ENCODE data around the gene CADPS2. TPM values are rescaled to one million over a fixed set of nuclear protein-coding genes. Genes with fewer than 3 reads are reported as not detected.
A peak's percentile ranks its signal among the peaks of the same experiment; 100 is the strongest.

Gene CADPS2
- polyA plus RNA-seq, 3 donors, result not detected

DNA sequence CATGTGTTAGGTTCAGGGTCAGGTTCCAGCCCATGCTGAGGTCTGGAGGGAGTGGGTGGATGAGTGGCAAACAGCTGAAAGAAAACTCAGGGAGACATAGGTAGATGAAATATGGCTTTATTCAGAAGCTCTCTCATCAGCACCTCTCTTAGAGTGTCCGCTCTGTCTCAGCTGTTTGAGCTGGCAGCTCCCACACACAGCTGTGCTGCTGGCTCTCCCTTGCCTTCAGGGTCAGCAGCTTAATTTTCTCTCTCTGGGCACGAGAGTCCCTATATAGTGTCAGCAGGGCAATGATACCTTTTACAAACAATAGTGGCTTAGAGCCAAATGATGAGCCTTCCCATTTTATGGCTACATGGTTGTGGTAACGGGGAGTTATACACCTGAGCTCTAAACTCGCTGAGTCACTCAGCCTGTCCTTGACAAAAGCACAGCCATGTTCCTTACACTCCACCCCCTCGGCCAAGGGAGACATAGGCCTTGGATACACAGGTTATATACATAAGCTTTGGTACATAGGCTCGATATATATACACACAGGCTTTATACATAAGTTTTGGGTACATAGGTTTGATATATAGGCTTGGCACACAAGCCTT lies 197.8 kb downstream of the CADPS2 start:
- Histone ChIP-seq H3K4me2 (replicated peaks; ENCODE audit: extremely low read depth, low read length, poor library complexity, severe bottlenecking) (no peak overlapping the region), H3K79me2 (ENCODE audit: insufficient read depth, low read length) (no peaks in the 10 kb centered on the region), H3K4me3 (replicated peaks in 1 of 3; ENCODE audit: low read depth in 2 of 3, low read length in 3 of 3) (no peak overlapping the region), H2AFZ (ENCODE audit: insufficient read depth, low read depth, low read length, poor library complexity, severe bottlenecking) (no peak overlapping the region), H3K9ac (ENCODE audit: insufficient read depth, low read length, poor library complexity, severe bottlenecking) (no peak overlapping the region), H3K27me3 (ENCODE audit: control insufficient read depth in 2 of 2, insufficient read depth in 2 of 2, low read length in 2 of 2) (no peaks in the 10 kb centered on the region), H4K20me1 (ENCODE audit: insufficient read depth, low read length) (no peaks in the 10 kb centered on the region), H3K9me3 (replicated peaks in 1 of 2; ENCODE audit: control insufficient read depth in 1 of 2, insufficient read depth in 1 of 2, low read length in 2 of 2) (peaks cover 8 to 34% of the 10 kb centered on the region in 2 donors), H3K36me3 (replicated peaks in 1 of 2; ENCODE audit: control insufficient read depth in 1 of 2, insufficient read depth in 2 of 2, low read length in 2 of 2) (no peaks in the 10 kb centered on the region), H3K27ac (ENCODE audit: low read depth in 1 of 2, low read length in 2 of 2) (no peak overlapping the region), H3K4me1 (ENCODE audit: control insufficient read depth in 1 of 2, insufficient read depth in 2 of 2, low read length in 2 of 2) (no peaks in the 10 kb centered on the region)
- intact Hi-C loops (cut with micrococcal nuclease), result no loop called here
- H3K36me3 Mint-ChIP-seq, result no peaks in the 10 kb centered on the region
- H3K9me3 Mint-ChIP-seq, result peaks cover 0 to 13% (median 4%) of the 10 kb centered on the region in 7 donors
- no peak overlapping the region for H3K4me3 Mint-ChIP-seq
- WGBS (ENCODE audit: insufficient coverage), result 100% methylated on average over 1 of the region's 6 CpGs
- H3K4me1 Mint-ChIP-seq, result no peaks in the 10 kb centered on the region
- no peak for TF ChIP-seq CTCF (IDR thresholded peaks at IDR 0.05)
- peak overlapping the region in 1 of 7 donors; percentile 61 for H3K27ac Mint-ChIP-seq
- H3K27me3 Mint-ChIP-seq (ENCODE audit: low read depth in 3 of 3), result no peaks in the 10 kb centered on the region
- no peak for DNase-seq

DNA sequence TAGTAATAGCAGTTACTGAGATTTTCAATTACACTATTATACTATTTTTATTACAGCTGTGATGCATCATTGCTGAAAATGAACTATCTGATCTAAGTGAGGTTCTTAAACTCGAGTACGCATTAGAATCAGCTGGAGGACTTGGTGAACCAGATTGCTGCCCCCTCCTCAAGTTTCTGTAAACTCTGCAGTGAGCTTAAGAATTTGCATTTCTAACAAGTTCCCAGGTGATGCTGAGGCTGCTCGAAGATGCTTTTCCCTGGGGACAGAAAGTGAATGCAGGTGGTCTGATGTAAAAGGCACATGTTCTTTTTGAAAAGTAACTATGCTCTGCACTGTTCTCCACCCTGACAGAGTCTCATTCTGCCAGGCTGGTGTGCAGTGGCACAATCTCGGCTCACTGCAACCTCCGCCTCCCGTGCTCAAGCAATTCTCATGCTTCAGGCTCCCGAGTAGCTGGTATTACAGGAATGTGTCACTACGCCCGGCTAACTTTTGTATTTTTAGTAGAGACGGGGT lies 199.8 kb downstream of the CADPS2 start:
- TF ChIP-seq CTCF (IDR thresholded peaks at IDR 0.05), result no peak
- Histone ChIP-seq H3K4me1 (ENCODE audit: control insufficient read depth in 1 of 2, insufficient read depth in 2 of 2, low read length in 2 of 2) (no peaks in the 10 kb centered on the region), H4K20me1 (ENCODE audit: insufficient read depth, low read length) (no peaks in the 10 kb centered on the region), H3K27ac (ENCODE audit: low read depth in 1 of 2, low read length in 2 of 2) (no peak overlapping the region), H3K9ac (ENCODE audit: insufficient read depth, low read length, poor library complexity, severe bottlenecking) (no peak overlapping the region), H3K4me3 (replicated peaks in 1 of 3; ENCODE audit: low read depth in 2 of 3, low read length in 3 of 3) (no peak overlapping the region), H3K9me3 (replicated peaks in 1 of 2; ENCODE audit: control insufficient read depth in 1 of 2, insufficient read depth in 1 of 2, low read length in 2 of 2) (peaks cover 4 to 20% of the 10 kb centered on the region in 2 donors), H3K4me2 (replicated peaks; ENCODE audit: extremely low read depth, low read length, poor library complexity, severe bottlenecking) (no peak overlapping the region), H3K27me3 (ENCODE audit: control insufficient read depth in 2 of 2, insufficient read depth in 2 of 2, low read length in 2 of 2) (no peaks in the 10 kb centered on the region), H2AFZ (ENCODE audit: insufficient read depth, low read depth, low read length, poor library complexity, severe bottlenecking) (no peak overlapping the region), H3K79me2 (ENCODE audit: insufficient read depth, low read length) (no peaks in the 10 kb centered on the region), H3K36me3 (replicated peaks in 1 of 2; ENCODE audit: control insufficient read depth in 1 of 2, insufficient read depth in 2 of 2, low read length in 2 of 2) (no peaks in the 10 kb centered on the region)
- intact Hi-C loops (cut with micrococcal nuclease), result no loop called here
- Mint-ChIP-seq H3K27ac (no peak overlapping the region), H3K4me3 (no peak overlapping the region), H3K9me3 (peaks cover 0 to 15% (median 3%) of the 10 kb centered on the region in 7 donors), H3K4me1 (no peaks in the 10 kb centered on the region), H3K27me3 (ENCODE audit: low read depth in 3 of 3) (no peaks in the 10 kb centered on the region), H3K36me3 (no peaks in the 10 kb centered on the region)
- DNase-seq, result no peak
- 66% methylated on average over 9 of the region's 10 CpGs for WGBS (ENCODE audit: insufficient coverage)

Data from CD14-positive monocyte (primary cell).